NT2/D1 (cell line): ENCODE results near the gene PRTG.

Experiments
- YY1 ChIP-seq: IDR thresholded peaks from 2 replicates; pipeline ENCODE4 v1.6.1; 2011; ENCODE audit not compliant: insufficient read length, insufficient read depth
- ZNF274 ChIP-seq: IDR thresholded peaks from 2 replicates; pipeline ENCODE4 v1.6.1; 2011; ENCODE audit warnings: mild to moderate bottlenecking, low read depth, low read length

DNA sequence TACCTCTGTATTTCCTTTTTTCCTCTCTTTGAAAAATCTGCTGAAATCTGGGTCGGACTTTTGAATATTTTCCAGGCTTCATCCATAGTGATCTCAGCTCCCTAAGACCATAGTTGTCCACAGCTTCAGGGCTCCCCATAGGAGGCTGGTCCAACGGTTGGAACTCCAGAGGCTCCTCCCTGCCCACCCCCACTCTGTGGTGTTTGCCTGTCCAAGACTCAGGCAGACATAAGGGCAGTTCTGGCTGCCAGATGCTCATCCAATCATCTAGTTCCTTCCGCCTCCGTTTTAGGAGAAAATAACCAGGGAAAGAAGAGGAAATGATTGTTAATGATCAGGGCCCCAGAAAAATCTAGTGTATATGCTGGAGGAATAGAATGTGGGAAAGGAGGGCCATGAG, 27.9 kb upstream of the PRTG start:
- TF ChIP-seq YY1: no peak
- no peak for TF ChIP-seq ZNF274
